ENCODE data around the gene NMRAL1. TPM values are rescaled to one million over a fixed set of nuclear protein-coding genes. Genes with fewer than 3 reads are reported as not detected.

Gene NMRAL1
- total RNA-seq, 1 experiment from 2014 or later = 48.2 TPM

- Histone ChIP-seq H3K79me2 (ENCODE audit: low read length) (peaks cover 7% of the 10 kb centered on the region), H3K4me3 (ENCODE audit: low read length) (no peak overlapping the region), H3K9ac (ENCODE audit: low read length) (no peak overlapping the region), H3K9me3 (ENCODE audit: low read length) (no peaks in the 10 kb centered on the region), H3K4me2 (ENCODE audit: low read depth, low read length, poor library complexity, severe bottlenecking) (no peak overlapping the region), H3K9me2 (replicated peaks; ENCODE audit: insufficient read depth, low read length) (no peaks in the 10 kb centered on the region), H3K27ac (ENCODE audit: low read length) (no peak overlapping the region), H4K20me1 (ENCODE audit: insufficient read depth, low read depth, low read length) (no peaks in the 10 kb centered on the region), H3K36me3 (ENCODE audit: insufficient read depth, low read length) (no peaks in the 10 kb centered on the region), H3K27me3 (ENCODE audit: low read length) (no peaks in the 10 kb centered on the region), H2AFZ (ENCODE audit: low read length) (no peak overlapping the region), H3K4me1 (ENCODE audit: low read length) (peaks cover 13% of the 10 kb centered on the region)
- no peak for DNase-seq
Observed at GRCh38 chr16:4420505-4421105, 53.8 kb downstream of the NMRAL1 start.

GRCh38 chr16:4419402-4419959 lies 54.9 kb downstream of the NMRAL1 start:
- Histone ChIP-seq H4K20me1 (ENCODE audit: insufficient read depth, low read depth, low read length) (peaks cover 4% of the 10 kb centered on the region; the same call in 1 of the 2 replicates), H3K4me1 (ENCODE audit: low read length) (peaks cover 18% of the 10 kb centered on the region), H3K27ac (ENCODE audit: low read length) (no peak overlapping the region), H3K9me3 (ENCODE audit: low read length) (no peaks in the 10 kb centered on the region), H3K36me3 (ENCODE audit: insufficient read depth, low read length) (no peaks in the 10 kb centered on the region), H2AFZ (ENCODE audit: low read length) (no peak overlapping the region), H3K9me2 (replicated peaks; ENCODE audit: insufficient read depth, low read length) (no peaks in the 10 kb centered on the region), H3K4me2 (ENCODE audit: low read depth, low read length, poor library complexity, severe bottlenecking) (no peak overlapping the region), H3K9ac (ENCODE audit: low read length) (no peak overlapping the region), H3K27me3 (ENCODE audit: low read length) (no peaks in the 10 kb centered on the region), H3K4me3 (ENCODE audit: low read length) (no peak overlapping the region), H3K79me2 (ENCODE audit: low read length) (peaks cover 18% of the 10 kb centered on the region)
- DNase-seq = no peak

- no peaks in the 10 kb centered on the region for H3K27me3 ChIP-seq (ENCODE audit: low read length)
- H3K4me2 ChIP-seq (ENCODE audit: low read depth, low read length, poor library complexity, severe bottlenecking) = peak within 1 kb of the TSS; percentile 98
- peak; percentile 98 for DNase-seq
- no peaks in the 10 kb centered on the region for H3K9me2 ChIP-seq (replicated peaks; ENCODE audit: insufficient read depth, low read length)
- H3K36me3 ChIP-seq (ENCODE audit: insufficient read depth, low read length) = peaks cover 6% of the 10 kb centered on the region
- peak within 1 kb of the TSS; percentile 77 for H2AFZ ChIP-seq (ENCODE audit: low read length)
- H3K4me1 ChIP-seq (ENCODE audit: low read length) = peaks cover 24% of the 10 kb centered on the region
- H4K20me1 ChIP-seq (ENCODE audit: insufficient read depth, low read depth, low read length) = peaks cover 12% of the 10 kb centered on the region; the same call in 1 of the 2 replicates
- H3K9ac ChIP-seq (ENCODE audit: low read length) = peak within 1 kb of the TSS; percentile 96
- H3K27ac ChIP-seq (ENCODE audit: low read length) = peak within 1 kb of the TSS; percentile 62
- no peaks in the 10 kb centered on the region for H3K9me3 ChIP-seq (ENCODE audit: low read length)
- peak within 1 kb of the TSS; percentile 78 for H3K4me3 ChIP-seq (ENCODE audit: low read length)
- H3K79me2 ChIP-seq (ENCODE audit: low read length) = peaks cover 41% of the 10 kb centered on the region
Observed at GRCh38 chr16:4416200-4417032, 58.0 kb downstream of the NMRAL1 start, which contains the start of gene CORO7. TSS of gene CORO7 (minus strand) at chr16:4416596. CDS start at chr16:4416518, 78 bp downstream.

GRCh38 chr16:4415538-4416199 lies 58.8 kb downstream of the NMRAL1 start:
- Histone ChIP-seq H3K9ac (ENCODE audit: low read length) (peak overlapping the region; percentile 96), H3K27me3 (ENCODE audit: low read length) (no peaks in the 10 kb centered on the region), H3K79me2 (ENCODE audit: low read length) (peaks cover 41% of the 10 kb centered on the region), H3K9me2 (replicated peaks; ENCODE audit: insufficient read depth, low read length) (no peaks in the 10 kb centered on the region), H3K36me3 (ENCODE audit: insufficient read depth, low read length) (peaks cover 6% of the 10 kb centered on the region), H3K27ac (ENCODE audit: low read length) (peak overlapping the region; percentile 62), H3K9me3 (ENCODE audit: low read length) (no peaks in the 10 kb centered on the region), H3K4me3 (ENCODE audit: low read length) (peak overlapping the region; percentile 78), H3K4me1 (ENCODE audit: low read length) (peaks cover 24% of the 10 kb centered on the region), H2AFZ (ENCODE audit: low read length) (0 out of 2 replicates have a peak overlapping the region, but pooled peaks have one; percentile 46), H3K4me2 (ENCODE audit: low read depth, low read length, poor library complexity, severe bottlenecking) (peak overlapping the region; percentile 98), H4K20me1 (ENCODE audit: insufficient read depth, low read depth, low read length) (peaks cover 12% of the 10 kb centered on the region; the same call in 1 of the 2 replicates)
- peak; percentile 76 for DNase-seq

GRCh38 chr16:4414187-4414917 lies 60.1 kb downstream of the NMRAL1 start:
- no peaks in the 10 kb centered on the region for H3K9me2 ChIP-seq (replicated peaks; ENCODE audit: insufficient read depth, low read length)
- no peaks in the 10 kb centered on the region for H3K27me3 ChIP-seq (ENCODE audit: low read length)
- peak overlapping the region; percentile 62 for H3K27ac ChIP-seq (ENCODE audit: low read length)
- peaks cover 24% of the 10 kb centered on the region for H3K4me1 ChIP-seq (ENCODE audit: low read length)
- H3K36me3 ChIP-seq (ENCODE audit: insufficient read depth, low read length) = peaks cover 6% of the 10 kb centered on the region
- H4K20me1 ChIP-seq (ENCODE audit: insufficient read depth, low read depth, low read length) = peaks cover 12% of the 10 kb centered on the region; the same call in 1 of the 2 replicates
- H3K4me2 ChIP-seq (ENCODE audit: low read depth, low read length, poor library complexity, severe bottlenecking) = peak overlapping the region; percentile 98
- H3K9me3 ChIP-seq (ENCODE audit: low read length) = no peaks in the 10 kb centered on the region
- no peak overlapping the region for H2AFZ ChIP-seq (ENCODE audit: low read length)
- peak; percentile 65 for DNase-seq
- peaks cover 43% of the 10 kb centered on the region for H3K79me2 ChIP-seq (ENCODE audit: low read length)
- peak overlapping the region; percentile 96 for H3K9ac ChIP-seq (ENCODE audit: low read length)
- peak overlapping the region; percentile 78 for H3K4me3 ChIP-seq (ENCODE audit: low read length)

GRCh38 chr16:4412854-4413253 lies 61.6 kb downstream of the NMRAL1 start:
- Histone ChIP-seq H2AFZ (ENCODE audit: low read length) (no peak overlapping the region), H3K4me1 (ENCODE audit: low read length) (peaks cover 24% of the 10 kb centered on the region), H3K79me2 (ENCODE audit: low read length) (peaks cover 43% of the 10 kb centered on the region), H3K27me3 (ENCODE audit: low read length) (no peaks in the 10 kb centered on the region), H3K4me2 (ENCODE audit: low read depth, low read length, poor library complexity, severe bottlenecking) (no peak overlapping the region), H3K9me3 (ENCODE audit: low read length) (no peaks in the 10 kb centered on the region), H3K4me3 (ENCODE audit: low read length) (no peak overlapping the region), H4K20me1 (ENCODE audit: insufficient read depth, low read depth, low read length) (peaks cover 12% of the 10 kb centered on the region; the same call in 1 of the 2 replicates), H3K36me3 (ENCODE audit: insufficient read depth, low read length) (peaks cover 6% of the 10 kb centered on the region), H3K9ac (ENCODE audit: low read length) (no peak overlapping the region), H3K27ac (ENCODE audit: low read length) (no peak overlapping the region), H3K9me2 (replicated peaks; ENCODE audit: insufficient read depth, low read length) (no peaks in the 10 kb centered on the region)
- no peak for DNase-seq

- Histone ChIP-seq H3K79me2 (ENCODE audit: low read length) (peaks cover 43% of the 10 kb centered on the region), H3K9me3 (ENCODE audit: low read length) (no peaks in the 10 kb centered on the region), H3K9ac (ENCODE audit: low read length) (no peak overlapping the region), H3K4me1 (ENCODE audit: low read length) (peaks cover 24% of the 10 kb centered on the region), H3K4me3 (ENCODE audit: low read length) (no peak overlapping the region), H4K20me1 (ENCODE audit: insufficient read depth, low read depth, low read length) (peaks cover 12% of the 10 kb centered on the region; the same call in 1 of the 2 replicates), H2AFZ (ENCODE audit: low read length) (no peak overlapping the region), H3K36me3 (ENCODE audit: insufficient read depth, low read length) (peaks cover 6% of the 10 kb centered on the region), H3K27ac (ENCODE audit: low read length) (no peak overlapping the region), H3K4me2 (ENCODE audit: low read depth, low read length, poor library complexity, severe bottlenecking) (no peak overlapping the region), H3K27me3 (ENCODE audit: low read length) (no peaks in the 10 kb centered on the region), H3K9me2 (replicated peaks; ENCODE audit: insufficient read depth, low read length) (no peaks in the 10 kb centered on the region)
- DNase-seq = no peak
Observed at GRCh38 chr16:4412159-4412558, 62.3 kb downstream of the NMRAL1 start.
